ENCODE data around the gene AP1M2. TPM values are rescaled to one million over a fixed set of nuclear protein-coding genes. Genes with fewer than 3 reads are reported as not detected.
A peak's percentile ranks its signal among the peaks of the same experiment; 100 is the strongest.

AP1M2 gene
- not detected for total RNA-seq
- long read RNA-seq, result 0 reads

DNA sequence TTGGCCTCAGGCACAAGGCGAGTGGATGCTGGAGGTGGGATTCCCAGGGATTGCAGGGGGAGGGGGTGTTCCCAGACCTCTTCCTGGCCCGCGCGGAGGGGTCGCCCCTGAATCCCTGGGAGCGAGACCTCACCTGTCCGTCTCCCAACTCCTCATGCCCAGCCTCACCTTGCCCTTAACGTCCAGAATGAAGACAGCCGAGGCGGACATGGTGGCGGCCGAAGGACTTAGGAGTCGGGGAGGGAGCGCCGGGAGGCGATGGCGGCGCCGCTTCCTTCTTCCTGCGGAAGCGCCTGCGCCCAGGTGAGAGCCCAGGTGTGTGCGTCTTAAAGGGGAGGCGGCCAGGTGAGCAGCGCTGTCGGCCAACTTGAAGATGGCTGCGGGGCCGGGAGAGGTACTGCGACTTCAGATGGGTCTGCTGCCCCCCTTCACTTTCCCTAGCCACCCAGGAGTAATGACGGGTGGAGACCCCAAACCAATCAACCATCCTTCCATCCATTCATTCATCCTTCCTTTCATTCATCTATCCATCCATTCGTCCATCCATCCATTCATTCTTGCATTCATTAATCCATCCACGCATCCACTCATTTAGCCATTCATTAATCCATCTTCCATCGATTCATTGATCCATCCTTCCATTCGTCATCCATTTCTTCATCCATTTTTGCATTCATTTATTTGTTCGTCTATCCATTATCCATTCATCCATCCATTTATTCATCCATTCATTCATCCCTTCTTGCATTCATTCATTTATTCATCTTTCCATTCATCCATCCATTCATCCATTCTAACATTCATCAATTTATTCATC is at the start of gene AP1M2:
AP1M2 (minus strand) TSS at position 291 of the 817 bp plus-strand sequence; CDS start at position 210, 81 bp downstream.
- intact Hi-C loops (cut with DNase I), result no loop called here
- ATAC-seq (ENCODE audit: poor library complexity), result no peak
- DNase-seq, result no peak

DNA sequence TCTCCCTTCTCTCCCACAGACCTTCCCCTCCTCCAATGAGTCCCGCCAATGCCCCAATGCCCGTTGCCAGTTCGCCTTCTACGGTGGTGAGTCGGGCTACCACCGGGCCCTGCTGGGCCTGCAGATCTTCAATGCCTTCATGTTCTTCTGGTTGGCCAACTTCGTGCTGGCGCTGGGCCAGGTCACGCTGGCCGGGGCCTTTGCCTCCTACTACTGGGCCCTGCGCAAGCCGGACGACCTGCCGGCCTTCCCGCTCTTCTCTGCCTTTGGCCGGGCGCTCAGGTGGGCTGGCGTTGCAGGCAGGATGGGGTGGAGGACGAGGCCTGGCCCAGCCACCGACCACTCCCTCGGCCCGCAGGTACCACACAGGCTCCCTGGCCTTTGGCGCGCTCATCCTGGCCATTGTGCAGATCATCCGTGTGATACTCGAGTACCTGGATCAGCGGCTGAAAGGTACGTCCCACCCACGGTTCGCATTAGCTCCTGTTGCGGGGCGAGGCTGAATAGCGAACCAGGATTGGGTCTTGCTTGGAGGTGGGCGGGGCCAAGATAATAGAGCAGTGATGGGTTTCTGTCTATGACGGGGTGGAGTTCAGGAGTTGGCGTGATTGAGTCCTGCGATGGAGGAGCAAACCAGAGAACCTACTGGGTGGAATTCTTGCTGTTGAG is 49.3 kb upstream of the AP1M2 start:
- intact Hi-C loops (cut with DNase I), result no loop called here
- ATAC-seq (ENCODE audit: poor library complexity) (no peak), DNase-seq (no peak)

DNA sequence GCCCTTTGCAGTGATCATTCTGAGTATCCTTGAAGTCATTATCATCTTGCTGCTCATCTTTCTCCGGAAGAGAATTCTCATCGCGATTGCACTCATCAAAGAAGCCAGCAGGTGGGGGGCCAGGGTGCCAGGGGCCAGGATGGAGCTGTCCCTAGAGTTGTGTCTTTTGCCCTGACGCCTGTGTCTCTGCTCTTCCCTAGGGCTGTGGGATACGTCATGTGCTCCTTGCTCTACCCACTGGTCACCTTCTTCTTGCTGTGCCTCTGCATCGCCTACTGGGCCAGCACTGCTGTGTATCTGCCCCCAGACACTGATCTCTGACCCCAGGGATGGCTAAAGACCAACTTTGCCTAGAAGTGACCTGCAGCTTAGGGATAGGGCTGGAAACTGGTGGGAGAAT is 47.9 kb upstream of the AP1M2 start:
- ATAC-seq (ENCODE audit: poor library complexity) (no peak), DNase-seq (no peak)
- intact Hi-C loops (cut with DNase I), result no loop called here

DNA sequence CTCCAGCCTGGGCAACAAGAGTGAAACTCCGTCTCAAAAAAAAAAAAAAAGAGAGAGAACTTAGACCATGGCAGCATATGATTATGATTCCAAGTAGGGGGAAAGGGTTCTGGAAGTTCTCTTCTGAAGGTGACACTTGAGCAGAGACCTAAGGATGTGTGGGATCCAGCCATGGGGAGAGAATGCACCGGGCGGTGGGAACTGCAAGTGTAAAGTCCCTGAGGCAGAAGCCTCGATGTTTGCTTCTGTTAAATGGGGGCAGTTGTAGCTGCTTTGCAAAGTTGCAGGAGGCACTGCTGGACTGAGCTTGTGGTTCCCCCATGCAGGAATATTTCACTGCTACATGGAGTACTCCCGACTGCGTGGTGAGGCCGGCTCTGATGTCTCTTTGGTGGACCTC is 47.3 kb upstream of the AP1M2 start:
- no peak for DNase-seq
- ATAC-seq (ENCODE audit: poor library complexity), result no peak
- intact Hi-C loops (cut with DNase I), result no loop called here

DNA sequence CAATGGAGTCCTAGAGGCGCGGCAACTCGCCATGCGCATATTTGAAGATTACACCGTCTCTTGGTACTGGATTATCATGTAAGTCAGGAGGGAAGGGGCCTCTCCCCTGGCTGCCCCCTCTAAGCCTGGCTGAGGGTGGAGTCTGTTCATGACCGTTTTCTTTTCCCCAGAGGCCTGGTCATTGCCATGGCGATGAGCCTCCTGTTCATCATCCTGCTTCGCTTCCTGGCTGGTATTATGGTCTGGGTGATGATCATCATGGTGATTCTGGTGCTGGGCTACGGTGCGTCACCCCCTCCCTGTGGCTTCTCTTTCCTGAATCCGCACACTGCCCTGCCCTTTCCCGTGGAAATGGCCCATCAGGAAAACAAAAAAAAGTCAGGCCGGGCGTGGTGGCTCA is 44.8 kb upstream of the AP1M2 start:
- ATAC-seq (ENCODE audit: poor library complexity) (no peak), DNase-seq (no peak)
- intact Hi-C loops (cut with DNase I), result no loop called here

DNA sequence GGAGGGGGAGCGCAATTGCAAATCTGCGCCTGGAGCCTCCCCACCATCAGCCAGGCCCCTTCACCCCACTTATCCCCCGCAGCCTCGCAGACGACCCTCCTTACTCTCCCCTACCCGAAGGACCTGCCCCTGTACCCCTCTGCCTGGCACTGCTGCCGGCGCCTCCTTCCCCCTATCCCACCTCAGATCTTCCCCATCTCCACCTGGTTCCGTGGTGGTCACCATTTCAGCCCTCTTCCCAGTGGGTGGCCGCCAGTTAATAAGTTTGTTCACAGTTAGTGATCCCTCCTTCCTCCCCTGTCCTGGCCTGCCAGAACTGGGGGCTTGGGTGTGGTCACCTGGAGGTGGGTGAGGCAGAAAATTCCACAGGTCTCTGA is 38.6 kb upstream of the AP1M2 start:
- intact Hi-C loops (cut with DNase I), result no loop called here
- ATAC-seq (ENCODE audit: poor library complexity), result peak; percentile 19
- DNase-seq, result no peak

DNA sequence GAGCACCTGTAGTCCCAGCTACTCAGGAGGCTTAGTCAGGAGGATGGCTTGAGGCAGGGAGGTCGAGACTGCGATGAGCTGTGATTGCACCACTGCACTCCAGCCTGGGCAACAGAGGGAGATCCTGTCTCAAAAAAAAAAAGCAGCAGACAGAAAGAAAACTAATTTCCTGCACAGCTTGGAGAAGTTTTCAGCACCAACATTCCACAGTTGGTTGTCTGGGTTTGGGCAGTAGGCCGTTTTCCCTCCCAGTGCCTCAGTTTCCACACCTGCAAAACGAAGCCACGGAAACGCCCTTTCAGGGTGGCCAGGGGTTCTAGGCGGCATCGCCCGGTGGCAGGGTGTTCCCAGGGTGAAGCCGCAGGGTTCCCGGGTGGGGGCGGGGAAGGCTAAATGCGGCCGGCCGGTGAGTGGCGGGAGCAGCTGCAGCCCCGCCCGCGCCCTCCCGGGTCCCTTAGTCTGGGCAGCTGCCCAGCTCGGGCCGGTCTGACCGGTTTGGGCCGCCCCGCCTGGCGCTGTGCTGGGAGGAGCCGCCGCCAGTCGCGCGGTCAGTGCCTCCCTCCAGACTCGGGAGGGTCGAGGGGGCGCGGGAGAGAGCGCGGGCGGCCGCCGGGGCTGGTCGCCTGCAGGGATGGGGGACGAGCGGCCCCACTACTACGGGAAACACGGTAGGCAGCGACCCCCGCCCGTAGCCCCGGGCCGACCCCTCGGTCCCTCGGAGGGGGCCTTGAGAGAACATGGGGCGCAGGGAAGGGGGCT is 38.1 kb upstream of the AP1M2 start, which contains the start of gene SLC44A2:
SLC44A2 (plus strand) TSS at position 551 of the 759 bp plus-strand sequence; CDS start at position 632, 81 bp downstream.
- intact Hi-C loops (cut with DNase I), result no loop called here
- ATAC-seq (ENCODE audit: poor library complexity) (peak; percentile 98), DNase-seq (peak; percentile 87)

DNA sequence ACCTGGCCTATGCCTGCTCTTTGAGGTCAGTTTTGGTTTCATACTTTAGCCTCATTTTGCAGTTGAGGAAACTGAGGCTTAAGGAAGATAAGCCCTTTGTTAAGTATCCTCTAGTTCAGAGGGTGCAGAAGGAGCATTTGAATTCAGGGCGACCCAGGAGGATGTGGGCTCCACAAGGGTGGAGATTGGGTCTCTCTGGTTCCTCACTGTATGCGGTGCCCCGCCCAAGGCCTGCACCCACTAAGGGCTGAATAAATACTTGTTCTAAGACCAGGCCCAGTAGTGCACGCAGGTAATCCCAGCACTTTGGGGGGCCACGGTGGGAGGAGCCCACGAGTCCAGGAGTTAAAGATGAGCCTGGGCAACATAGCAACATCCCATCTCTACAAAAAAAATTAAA is 37.5 kb upstream of the AP1M2 start:
- no peak for DNase-seq
- intact Hi-C loops (cut with DNase I), result no loop called here
- ATAC-seq (ENCODE audit: poor library complexity), result no peak

DNA sequence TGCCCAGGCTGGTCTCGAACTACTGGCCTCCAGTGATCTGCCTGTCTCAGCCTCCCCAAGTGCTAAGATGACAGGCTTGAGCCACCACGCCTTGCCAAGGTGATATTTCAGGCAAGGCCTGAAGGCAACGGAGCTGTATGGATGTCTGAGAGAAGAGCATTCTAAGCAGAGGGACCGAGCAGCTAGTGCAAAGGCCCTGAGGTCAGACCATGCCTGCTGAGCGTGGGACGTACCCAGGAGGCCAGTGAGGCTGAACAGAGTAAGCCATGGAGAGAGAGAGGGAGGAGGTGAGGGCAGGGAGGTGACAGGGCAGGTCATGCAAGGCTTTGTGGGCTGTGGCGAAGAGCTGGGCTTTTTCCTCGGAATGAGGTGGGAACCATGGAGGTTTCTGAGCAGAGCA is 34.9 kb upstream of the AP1M2 start:
- DNase-seq, result no peak
- ATAC-seq (ENCODE audit: poor library complexity), result no peak
- intact Hi-C loops (cut with DNase I), result no loop called here

DNA sequence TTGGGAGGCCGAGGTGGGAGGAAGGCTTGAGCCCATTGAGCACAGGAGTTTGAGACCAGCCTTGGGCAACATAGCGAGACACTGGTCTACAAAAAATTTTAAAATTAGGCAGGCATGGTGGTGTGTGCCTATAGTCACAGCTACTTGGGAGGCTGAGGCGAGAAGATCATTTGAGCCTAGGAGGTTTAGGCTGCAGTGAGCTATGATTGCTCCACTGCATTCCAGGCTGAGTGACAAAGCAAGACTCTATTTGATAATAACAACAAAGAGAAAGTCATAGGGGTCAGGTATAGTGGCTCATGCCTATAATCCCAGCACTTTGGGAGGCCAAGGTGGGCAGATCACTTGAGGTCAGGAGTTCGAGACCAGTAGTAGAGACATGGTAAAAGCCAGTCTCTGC is 33.7 kb upstream of the AP1M2 start:
- ATAC-seq (ENCODE audit: poor library complexity), result no peak
- DNase-seq, result no peak
- intact Hi-C loops (cut with DNase I), result no loop called here

DNA sequence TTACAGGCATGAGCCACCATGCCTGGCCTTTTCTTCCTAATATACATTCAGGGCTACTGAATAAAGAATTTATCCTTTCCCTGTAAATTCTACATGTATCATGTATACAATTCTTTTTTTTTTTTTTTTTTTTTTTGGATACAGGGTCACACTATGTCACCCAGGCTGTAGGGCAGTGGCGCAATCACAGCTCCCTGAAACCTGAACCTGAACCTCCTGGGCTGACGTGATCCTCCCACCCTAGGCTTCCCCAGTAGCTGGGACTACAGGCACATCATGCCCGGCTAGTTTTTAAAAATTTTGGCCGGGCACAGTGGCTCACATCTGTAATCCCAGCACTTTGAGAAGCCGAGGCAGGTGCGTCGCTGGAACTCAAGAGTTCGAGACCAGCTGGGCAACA is 31.7 kb upstream of the AP1M2 start:
- no peak for ATAC-seq (ENCODE audit: poor library complexity)
- DNase-seq, result no peak
- intact Hi-C loops (cut with DNase I), result no loop called here

DNA sequence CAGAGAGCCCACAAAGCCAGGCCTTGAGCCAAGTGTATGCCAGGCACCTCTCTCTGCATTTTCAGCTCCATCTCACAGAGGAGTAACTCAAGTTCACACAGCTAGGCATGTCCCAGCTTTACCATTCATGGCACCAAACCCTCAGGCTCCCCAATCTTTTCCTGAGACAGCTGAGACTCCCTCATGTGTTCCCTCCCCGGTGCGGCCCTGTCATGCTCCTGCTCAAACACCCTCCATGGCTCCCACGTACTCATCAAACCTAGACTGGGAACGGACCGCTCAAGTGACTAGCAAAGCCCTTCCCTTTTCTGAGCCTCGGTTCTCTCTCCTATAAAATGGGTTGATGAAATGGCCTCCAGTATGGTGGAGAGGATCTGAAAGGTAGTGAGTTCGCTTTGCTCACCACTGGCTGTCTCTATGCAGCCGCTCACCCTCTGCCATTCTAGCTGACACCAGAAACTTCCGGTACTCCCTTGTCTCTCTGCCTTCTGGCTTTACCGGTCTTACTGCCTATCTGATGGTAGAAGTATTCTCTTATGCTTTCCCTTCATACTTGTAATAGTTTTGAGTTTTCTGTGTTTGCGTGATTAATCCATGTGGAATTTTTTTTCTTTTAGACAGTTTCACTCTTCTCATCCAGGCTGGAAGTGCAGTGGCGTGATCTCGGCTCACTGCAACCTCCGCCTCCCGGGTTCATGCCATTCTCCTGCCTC is 30.5 kb upstream of the AP1M2 start:
- no peak for ATAC-seq (ENCODE audit: poor library complexity)
- intact Hi-C loops (cut with DNase I), result no loop called here

DNA sequence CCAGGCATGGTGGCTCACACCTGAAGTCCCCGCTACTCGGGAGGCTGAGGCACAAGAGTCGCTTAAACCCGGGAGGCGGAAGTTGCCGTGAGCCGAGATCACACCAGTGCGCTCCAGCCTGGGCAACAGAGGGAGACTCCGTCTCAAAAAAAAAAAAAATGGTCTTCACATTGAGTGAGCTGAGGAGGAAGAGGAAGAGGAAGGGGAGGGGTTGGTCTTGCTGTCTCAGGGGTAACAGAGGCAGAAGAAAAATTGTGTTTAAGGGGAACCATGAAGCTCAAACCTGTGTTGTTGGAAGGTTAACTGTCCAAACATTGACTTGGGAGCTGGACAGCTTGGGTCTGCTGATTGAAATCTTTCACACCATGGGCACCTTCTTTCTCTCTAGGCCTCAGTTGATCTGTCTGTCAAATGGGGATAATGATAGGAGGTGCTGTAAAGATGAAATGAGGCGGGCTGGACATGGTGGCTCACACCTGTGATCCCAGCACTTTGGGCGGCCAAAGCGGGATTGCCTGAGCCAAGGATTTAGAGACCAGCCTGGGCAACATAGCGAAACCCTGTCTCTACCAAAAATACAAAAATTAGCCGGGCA is 28.4 kb upstream of the AP1M2 start:
- intact Hi-C loops (cut with DNase I), result no loop called here
- no peak for DNase-seq
- no peak for ATAC-seq (ENCODE audit: poor library complexity)

More for the DNA sequence above, 30.5 kb upstream of the AP1M2 start:
- no peak for DNase-seq

DNA sequence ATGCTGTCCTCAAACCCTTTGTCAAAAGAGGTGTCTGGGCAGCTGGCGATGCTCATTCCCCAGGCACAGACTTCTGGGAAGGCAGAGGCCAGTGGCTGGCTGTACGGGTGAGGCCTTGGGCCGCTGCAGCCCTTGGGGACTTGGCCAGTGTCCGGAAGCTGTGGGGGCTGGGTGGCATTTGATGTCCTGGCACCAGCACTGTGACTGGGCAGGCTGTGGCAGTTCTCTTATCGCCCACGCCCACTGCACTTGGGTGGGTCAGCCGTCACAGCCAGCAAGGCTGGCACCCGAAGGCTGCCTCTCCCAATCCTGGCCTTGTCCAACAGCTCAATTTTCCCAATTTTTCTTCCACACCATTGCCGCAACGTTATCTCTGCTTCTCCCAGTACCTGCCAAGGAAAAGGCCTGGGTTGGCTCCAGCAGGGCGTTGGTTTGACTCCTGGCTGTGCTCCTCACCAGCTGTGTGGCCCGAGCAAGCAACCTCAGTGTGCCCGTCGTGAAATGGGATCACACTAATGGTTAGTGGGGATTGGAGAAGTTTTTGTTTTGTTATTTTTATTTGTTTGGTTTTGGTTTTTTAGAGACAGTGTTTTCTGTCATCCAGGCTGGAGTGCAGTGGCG is 25.5 kb upstream of the AP1M2 start:
- DNase-seq, result peak; percentile 90
- intact Hi-C loops (cut with DNase I), result no loop called here
- ATAC-seq (ENCODE audit: poor library complexity), result peak; percentile 98

DNA sequence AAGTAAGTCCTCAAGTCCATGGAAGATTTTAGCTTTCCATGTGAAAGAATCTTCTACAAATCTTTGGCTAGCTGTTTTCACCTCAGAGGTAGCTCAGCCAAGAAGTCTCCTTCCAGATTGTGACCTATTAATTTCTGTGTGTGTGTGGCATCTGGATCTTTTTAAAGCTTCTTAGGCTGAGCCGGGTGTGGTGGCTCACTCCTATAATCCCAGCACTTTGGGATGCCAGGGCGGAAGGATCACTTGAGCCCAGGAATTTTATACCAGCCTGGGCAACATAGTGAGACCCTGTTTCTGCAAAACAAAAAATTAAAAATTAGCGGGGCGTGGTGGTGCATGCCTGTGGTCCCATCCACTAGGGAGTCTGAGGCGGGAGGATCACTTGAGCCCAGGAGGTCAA is 24.8 kb upstream of the AP1M2 start:
- ATAC-seq (ENCODE audit: poor library complexity) (no peak), DNase-seq (no peak)
- intact Hi-C loops (cut with DNase I), result no loop called here

DNA sequence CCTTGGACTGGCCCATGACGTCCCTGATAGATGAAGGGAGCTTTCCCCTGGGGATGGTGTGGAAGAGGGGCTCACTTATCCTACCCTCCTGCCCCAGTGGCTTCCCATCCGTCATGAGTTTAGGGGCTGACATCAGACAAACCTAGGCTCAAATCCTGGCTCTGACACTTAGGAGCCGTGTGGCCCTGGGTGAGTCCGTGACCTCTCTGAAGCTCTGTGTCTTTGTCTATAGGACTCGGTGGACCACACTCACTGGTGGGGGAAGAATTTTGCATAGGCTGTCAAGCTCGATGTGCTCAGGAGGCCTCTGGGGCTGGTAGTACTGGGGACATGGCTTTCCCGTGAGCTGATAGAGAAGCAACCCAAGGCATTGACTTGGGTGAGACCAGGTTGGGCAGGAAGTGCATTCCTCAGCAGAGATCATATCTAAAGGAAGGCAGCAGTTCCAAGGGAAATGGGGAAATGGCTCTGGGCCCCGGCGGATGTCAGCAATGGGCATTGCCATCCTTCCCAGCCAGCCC is 17.4 kb upstream of the AP1M2 start:
- DNase-seq, result peak; percentile 57
- intact Hi-C loops (cut with DNase I), result no loop called here
- ATAC-seq (ENCODE audit: poor library complexity), result no peak

DNA sequence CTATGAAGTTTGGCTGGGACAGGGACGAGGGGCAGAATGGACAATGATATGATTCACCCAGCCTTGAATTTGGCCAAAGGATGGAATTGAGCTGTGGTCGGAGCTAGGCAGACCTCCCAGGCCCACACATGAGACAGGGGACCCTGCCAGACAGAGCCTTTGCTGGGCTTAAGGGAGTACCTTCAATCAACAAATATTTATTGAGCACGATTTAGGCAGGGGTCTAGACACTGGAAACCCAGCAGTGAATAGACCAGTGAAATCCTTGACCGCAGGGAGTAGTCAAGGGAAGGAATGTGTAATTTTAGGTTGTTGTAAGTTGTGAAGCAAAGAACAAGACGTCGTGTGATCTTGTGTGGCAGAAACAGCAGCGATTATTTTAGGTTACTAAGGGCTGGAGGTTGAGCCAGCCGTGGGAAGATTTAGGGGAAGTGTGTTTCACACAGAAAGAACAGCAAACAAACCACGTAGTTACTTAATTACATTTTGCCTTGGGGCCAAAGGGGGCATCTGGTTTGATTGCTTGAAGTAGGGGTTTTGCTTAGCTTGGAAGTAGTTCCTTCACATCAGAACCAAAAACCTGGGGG is 16.9 kb upstream of the AP1M2 start:
- intact Hi-C loops (cut with DNase I), result no loop called here
- ATAC-seq (ENCODE audit: poor library complexity) (no peak), DNase-seq (no peak)

Measured in Right ventricle myocardium superior (tissue), 1 donor.